Measurements from ENCODE around the gene LAMC3.
"Not testable (repeated sequence)": the region's sequence is repeated elsewhere in the genome, so short reads cannot be mapped to it uniquely, and the experiment has no call there.

LAMC3 gene

DNA sequence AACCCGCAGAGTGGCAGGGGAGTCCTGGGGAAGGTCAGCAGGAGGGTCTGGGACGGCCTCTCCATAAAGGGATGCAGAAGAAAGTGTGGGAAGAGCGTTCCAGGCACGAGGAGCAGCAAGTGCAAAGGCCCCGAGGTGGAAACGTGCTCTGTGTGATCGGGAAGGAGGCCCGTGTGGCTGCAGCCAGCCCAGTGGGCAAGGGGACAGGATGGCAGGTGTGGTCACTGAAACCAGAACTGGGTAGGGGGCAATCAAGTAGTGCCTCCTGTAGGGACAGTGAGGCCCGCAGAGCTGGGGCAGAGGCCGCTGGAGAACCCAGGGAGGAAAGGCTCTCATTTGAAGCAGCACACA lies 16.3 kb upstream of the LAMC3 start:
- no peak for DNase-seq

DNA sequence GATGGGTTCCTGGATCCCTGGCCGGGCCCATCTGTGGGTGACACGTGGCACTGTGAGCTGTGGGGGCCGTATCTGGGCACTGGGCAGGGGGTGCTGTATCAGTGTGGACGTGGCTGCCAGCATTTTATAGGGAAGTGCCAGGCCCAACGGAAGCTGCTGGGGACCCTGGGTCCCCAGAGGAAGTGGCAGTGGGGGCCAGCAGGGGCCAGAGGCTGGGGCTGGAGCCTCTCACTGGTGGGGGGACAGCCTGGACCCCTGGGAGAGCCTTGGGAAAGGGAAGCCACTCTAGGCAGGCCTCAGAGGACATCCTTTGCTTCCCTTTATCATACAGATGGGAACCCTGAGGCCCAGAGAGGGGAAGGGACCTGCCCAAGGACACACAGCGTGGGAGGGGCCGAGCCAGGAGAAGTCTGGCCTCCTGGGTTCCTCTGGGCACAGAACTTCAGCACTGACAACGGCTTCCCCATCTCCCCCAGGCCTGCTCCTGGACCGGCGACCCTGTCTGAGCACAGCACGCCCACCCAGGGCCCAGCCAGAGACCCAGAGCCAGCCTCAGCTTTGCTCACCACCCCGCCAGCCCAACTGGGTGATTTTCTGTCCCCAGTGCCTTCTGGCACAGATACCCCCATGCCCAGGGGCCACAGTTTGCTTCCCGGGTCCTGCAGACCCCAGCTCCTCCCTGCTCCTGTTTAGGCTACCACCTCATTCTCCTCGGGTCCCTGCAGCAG lies 15.5 kb upstream of the LAMC3 start:
- no peak for DNase-seq

GRCh38 chr9:130994135-130995085 lies 14.6 kb upstream of the LAMC3 start:
- no peak for DNase-seq

- no peak for DNase-seq
Measured at GRCh38 chr9:130995086-130996011, 13.6 kb upstream of the LAMC3 start.

DNA sequence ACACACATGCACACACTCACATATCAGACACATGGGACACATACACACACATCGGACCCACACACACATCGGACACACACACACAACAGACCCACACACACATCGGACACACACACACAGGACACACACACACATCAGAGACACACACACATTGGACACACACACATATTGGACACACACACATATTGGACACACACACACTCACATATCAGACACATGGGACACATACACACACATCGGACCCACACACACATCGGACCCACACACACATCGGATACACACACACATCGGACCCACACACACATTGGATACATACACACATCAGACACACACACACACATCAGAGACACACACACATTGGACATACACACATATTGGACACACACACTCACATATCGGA lies 12.8 kb upstream of the LAMC3 start:
- no peak for DNase-seq

- DNase-seq = no peak
Measured at GRCh38 chr9:130996676-130997394, 12.1 kb upstream of the LAMC3 start.

DNA sequence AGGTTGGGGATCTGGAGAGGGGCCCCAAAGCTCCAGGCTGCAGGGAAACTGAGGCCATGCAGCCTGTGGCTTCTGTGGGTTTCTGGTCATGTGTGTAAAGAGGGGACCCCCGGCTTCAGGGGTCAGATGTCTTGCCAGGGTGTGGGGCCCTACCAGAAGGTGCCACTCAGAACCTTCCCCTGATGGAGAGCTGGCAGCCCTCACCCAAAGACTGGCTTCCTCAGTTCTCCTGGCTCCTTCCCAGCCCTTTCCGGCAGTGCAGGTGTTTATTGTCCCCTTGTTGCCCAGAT lies 11.6 kb upstream of the LAMC3 start:
- no peak for DNase-seq

GRCh38 chr9:130997925-130998596 lies 10.9 kb upstream of the LAMC3 start:
- peak; percentile 35 for DNase-seq

DNA sequence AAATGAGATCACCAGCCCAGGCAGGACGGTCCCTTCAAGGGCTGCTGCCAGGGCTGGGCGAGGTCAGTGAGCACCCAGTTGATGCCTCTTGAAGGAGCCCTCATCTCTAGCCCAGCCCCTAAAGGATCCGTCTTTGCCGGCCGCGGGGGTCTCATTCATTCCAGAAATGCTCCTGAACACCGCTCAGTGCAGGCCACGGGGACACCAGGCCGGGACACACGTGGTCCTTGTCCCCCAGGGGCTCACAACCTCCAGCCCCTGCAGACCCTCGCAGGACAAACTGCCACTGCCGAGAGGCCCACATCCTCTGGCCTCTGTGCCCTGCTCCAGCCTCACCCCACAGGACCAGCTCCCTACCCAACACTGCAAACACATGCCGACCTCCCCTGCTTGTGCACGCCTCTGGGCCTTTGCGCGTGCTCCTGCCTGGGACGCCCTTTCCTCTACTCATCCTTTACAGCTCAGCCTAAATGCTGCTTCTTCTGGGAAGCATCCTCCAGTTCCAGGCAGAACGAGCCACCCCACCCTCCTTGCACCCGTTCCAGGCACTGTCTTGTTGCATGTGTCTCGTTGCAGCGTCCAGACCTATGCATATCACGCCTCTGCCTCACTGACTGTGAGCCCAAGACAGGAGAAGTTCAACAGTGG lies 10.3 kb upstream of the LAMC3 start:
- no peak for DNase-seq

DNA sequence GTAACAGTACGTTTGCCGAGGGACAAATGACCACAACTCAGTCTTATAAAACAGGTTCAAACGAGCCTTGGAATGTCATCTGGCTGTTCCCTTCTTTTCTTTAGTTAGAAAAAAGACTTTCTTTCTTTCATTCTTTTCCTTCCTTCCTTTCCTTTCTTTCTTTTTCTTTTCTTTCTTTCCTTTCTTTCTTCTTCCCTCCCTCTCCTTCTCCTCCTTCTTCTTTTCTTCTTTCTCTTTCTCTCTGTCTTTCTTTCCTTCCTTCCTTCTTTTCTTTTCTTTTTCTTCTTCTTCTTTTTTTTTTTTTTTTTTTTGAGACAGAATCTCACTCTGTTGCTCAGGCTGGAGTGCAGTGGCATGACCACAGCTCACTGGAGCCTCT lies 9.7 kb upstream of the LAMC3 start:
- DNase-seq = no peak

DNA sequence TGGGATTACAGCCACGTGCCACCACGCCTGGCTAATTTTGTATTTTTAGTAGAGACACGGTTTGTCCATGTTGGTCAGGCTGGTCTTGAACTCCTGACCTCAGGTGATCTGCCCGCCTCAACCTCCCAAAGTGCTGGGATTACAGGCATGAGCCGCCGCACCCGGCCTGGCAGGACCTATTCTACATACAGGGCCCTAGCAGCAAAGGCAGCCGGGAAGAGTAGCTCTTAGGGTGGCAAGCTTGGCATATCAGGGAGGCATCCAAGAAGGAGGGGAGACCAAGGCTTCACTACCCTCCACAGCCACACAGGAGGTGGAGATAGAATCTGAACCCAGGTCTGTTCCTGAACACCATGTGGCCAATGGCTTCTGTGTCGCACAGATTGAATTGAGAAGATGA lies 8.4 kb upstream of the LAMC3 start:
- DNase-seq = not testable (repeated sequence)

GRCh38 chr9:131001021-131001420 lies 8.0 kb upstream of the LAMC3 start:
- no peak for DNase-seq

DNA sequence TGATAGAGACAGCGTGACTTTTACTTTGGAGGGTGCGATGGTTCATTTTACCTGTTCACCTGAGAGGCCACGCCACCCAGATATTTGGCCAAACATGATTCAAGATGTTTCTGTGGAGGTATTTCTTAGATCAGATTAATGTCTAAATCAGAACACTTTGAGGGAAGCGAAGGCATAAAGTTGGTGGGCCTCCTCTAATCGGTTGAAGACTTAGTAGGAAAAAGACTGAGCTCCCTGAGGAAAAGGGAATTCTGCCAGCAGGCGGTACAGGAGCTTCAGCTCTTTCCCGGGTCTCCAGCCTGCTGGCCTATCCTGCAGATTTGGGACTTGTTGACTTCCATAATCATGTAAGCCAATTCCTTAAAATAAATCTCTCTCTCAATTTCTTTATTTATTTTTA lies 7.0 kb upstream of the LAMC3 start:
- DNase-seq = no peak

GRCh38 chr9:131006601-131007000 lies 2.4 kb upstream of the LAMC3 start:
- DNase-seq = no peak

DNA sequence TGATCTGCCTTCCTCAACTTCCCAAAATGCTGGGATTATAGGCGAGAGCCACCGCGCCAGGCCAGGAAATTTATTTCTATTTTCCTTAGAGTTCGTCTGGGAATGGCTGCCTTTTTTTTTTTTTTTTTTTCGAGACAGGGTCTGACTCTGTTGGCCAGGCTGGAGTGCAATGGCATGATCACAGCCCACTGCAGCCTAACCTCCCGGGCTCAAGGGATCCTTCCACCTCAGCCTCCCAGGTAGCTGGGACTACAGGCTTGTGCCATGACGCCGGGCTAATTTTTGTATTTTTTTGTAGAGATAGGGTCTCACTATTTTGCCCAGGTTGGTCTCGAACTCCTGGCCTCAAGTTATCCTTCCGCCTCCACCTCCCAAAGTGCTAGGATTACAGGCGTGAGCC lies 888 bp upstream of the LAMC3 start:
- DNase-seq = no peak

DNA sequence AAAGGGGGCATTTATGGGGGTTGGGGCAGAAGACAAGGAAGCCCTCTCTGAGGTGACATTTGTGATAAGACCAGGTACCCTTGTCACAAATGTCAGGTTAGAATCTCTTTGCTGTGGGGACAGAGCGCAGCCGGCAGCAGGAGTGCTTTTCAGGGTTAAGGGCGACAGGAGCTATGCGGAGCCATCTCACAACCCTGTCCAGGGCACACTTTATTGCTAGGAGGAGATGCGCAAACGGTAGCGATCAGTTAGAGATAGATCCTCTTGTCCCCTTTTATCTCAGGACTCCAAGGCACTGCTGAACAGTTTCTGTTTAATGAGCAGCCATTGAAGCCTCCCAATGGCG lies 438 bp upstream of the LAMC3 start:
- DNase-seq = no peak

- no peak for DNase-seq
Measured at GRCh38 chr9:131010482-131011273, 1.7 kb downstream of the LAMC3 start.

DNA sequence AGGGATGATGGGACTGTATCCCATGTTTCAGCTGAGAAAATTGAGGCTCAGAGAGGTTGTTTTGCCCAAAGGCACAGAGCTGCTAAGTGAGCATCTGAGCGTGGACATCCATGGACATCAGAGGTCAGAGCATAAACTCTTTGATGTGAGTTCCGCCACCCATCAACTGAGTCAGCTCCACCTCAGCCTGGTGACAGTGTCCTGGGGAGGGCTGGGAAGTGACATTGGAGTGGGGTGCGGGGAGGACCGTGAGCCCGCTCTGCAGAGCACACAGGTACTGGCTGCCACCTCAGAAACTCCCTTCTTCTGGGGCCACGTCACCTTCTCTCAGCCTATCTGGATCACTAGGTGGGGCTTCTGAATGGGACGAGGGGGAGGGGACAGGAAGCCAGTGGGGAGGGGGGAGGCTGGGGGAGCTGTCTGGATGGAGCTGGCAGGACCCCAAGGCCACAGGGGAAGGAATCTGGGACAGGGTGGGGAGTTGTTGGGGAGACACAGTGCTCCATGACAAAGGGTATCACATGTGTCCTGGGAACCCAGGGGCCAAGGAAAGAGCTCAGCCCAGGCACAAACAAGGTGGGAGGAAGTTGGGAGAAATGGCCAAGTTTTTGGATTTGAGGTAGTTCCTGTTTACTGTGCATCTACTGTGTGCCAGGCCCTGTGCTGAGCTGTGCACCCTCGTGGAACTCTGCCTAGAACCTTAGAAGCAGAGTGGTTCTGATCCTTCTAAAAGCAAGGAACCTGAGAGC lies 2.5 kb downstream of the LAMC3 start:
- no peak for DNase-seq

GRCh38 chr9:131012023-131012334 lies 3.0 kb downstream of the LAMC3 start:
- no peak for DNase-seq

GRCh38 chr9:131012396-131012917 lies 3.5 kb downstream of the LAMC3 start:
- no peak for DNase-seq

Measured in NCI-H2029 (cell line).